Fibroblast of upper back skin (primary cell): ENCODE measurements around the gene RAP1A.
"Not testable (repeated sequence)": the region's sequence is repeated elsewhere in the genome, so short reads cannot be mapped to it uniquely, and the experiment has no call there.

Experiments
- DNase-seq: peaks from one replicate; pipeline ENCODE4 v3.0.0-alpha.2; 2013

Gene RAP1A

GRCh38 chr1:111630567-111630966 lies 11.0 kb downstream of the RAP1A start:
- no peak for DNase-seq

DNA sequence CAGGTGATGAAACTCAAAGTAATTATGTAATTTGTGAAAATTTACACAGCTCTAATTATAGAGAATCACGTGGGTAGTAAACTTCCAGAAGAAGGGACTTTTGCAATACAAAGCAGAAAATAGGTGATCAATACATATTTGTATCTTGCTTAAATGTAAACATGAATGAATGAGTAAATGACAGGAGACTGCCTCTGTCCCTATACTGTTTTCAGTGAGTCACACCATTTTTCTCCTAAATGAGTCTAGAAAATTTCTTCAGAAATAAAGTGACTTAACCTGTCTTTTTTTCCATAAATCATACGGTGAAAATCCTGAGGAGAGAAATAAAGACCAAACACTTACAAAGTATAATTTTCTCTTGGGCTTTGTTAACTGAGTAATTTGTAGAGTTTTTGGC lies 11.9 kb downstream of the RAP1A start:
- DNase-seq = no peak

GRCh38 chr1:111632771-111633170 lies 13.2 kb downstream of the RAP1A start:
- DNase-seq = not testable (repeated sequence)

DNA sequence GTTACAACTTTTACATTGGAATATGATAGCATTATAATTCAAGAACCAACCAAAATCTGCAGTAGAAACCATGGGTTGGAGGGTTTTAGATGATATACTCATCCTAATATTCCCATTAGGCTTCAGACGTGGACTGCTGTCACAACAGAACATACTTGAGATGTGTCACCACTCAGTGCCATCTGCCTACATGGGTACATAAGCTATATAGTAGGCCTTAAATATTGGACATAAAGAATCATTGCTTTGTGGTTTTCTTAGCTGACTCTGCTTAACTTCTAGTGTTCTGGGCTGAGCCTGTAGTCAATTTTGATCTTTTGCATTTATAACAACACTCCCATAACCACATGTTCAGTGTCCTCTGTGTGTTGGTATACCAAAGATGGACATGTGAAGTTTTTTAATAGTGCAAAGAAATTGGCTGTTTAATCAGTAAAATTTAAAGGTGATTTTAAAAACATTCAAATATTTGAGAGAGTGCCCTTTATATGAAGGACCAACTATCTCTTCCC lies 14.2 kb downstream of the RAP1A start:
- no peak for DNase-seq

DNA sequence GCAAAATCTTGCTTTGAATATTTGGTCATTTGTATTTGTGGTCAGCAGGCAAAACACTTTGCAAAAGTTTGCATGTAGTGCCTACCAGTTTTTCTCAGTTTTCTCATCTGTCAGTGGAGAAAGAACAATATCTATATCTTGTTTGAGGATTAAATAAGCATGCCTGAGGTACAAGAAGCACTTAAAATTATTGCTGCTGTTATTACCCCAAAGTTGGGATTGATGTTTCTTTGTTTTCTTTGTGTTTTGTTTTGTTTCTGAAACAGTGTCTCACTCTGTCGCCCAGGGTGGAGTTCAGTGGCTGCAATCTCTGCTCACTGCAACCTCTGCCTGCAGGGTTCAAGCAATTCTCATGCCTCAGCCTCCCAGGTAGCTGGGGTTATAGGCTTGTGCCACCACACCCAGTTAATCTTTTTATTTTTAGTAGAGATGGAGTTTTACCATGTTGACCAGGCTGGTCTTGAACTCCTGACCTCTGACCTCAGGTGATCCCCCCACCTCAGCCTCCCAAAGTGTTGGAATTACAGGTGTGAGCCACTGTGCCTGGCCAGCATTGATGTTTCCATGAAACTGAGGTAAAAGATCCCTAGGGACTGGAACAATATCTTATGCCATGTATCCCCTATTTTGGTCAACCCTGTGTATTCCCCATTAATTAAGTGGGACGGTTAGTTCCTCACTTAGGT lies 15.9 kb downstream of the RAP1A start:
- DNase-seq = no peak

- no peak for DNase-seq
These were observed 18.7 kb downstream of the RAP1A start for GRCh38 chr1:111638320-111638719.

GRCh38 chr1:111639602-111640198 lies 20.1 kb downstream of the RAP1A start:
- DNase-seq = no peak

DNA sequence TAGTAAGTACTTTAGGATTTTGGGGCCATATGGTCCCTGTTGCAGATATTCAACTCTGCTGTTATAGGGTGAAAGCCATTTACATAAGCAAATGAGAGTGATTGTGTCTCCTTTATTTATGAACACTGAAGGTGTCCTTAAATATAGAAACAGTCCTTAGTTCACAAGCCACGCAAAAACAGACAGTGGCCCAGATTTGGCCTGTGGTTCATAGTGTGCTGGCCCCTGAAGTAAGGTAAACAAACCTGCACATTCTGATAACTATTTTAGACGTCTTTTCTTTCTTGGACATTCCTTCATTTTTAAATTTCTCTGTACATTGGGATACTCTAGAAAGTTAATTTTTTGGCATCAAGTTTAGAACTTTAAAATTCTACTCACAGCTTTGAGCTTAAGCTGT lies 23.5 kb downstream of the RAP1A start:
- DNase-seq = no peak

- DNase-seq = no peak
These were observed 24.1 kb downstream of the RAP1A start for GRCh38 chr1:111643696-111644095.

DNA sequence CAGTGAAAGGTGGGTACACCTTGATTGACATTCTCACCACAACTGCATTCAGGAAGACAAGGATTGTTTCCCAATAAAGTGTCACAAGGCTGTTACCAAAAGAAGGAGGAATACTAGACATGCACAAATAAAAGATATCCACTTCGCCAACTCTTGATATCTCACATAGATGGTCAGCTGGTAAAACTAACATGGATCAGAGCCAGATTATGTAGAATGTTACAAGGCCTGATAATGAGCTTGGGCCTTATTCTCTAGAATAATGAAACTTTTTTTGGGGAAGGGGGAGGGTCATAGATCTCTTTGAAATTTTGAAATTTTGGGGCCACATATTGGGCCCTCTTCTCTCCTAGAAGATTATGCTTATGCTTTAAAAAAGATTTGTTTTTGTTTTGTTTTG lies 24.9 kb downstream of the RAP1A start:
- DNase-seq = no peak

DNA sequence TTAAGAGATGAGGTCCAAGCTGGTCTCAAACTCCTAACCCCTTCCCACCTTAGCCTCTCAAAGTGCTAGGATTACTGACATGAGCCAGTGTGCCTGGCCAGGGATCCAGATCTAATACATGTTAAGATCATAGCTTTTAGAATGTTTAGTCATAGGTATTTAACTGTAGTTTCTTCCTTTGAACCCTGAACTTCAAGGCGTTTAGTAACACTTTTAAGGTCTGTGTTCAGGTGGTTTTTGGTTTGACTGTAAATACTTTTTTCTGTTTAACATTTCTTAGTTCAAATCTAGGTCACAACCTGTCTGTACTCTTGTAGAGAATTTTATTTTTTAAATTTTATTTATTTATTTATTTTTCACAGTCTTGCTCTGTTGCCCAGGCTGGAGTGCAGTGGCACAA lies 28.1 kb downstream of the RAP1A start:
- DNase-seq = no peak

- DNase-seq = no peak
These were observed 29.2 kb downstream of the RAP1A start for GRCh38 chr1:111648806-111649205.

DNA sequence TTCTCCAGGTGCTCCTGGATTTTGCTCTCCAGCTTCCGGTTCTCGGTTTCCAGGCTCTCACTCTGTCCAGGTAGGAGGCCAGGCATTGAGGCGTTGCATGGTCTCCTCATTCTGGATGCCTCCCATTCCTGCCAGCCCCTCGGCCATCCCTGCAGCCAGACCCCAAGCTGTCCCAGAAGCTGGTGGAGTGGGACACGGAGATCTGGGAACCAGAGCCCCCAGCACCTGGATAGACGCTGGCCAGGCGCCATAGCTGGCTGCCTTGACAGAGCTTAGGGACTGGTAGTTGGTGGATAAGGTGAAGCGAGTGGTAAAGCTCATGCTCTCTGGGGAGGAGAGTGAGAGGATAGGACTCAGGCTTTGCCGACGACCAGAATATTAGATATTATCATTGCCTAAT lies 29.6 kb downstream of the RAP1A start:
- DNase-seq = no peak

GRCh38 chr1:111649648-111650047 lies 30.1 kb downstream of the RAP1A start:
- DNase-seq = no peak

DNA sequence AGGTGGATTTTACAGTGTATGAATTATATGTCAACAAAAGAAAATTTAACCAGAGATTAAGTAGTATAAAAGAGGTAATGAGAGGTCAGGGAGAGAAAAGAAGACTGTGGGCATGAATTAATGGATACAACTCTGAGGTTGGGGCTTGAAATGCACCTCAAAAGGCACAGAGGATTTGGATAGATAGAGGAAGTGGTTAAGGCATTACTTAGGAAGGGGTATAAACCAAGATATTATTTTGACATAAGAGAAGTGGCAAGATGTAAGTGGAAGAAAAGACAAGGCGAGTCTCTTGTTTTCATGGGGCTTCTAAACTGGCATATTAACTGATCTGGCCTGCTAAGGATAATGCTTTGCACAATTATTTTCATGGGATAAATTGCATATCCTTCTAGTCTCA lies 34.1 kb downstream of the RAP1A start:
- DNase-seq = no peak

DNA sequence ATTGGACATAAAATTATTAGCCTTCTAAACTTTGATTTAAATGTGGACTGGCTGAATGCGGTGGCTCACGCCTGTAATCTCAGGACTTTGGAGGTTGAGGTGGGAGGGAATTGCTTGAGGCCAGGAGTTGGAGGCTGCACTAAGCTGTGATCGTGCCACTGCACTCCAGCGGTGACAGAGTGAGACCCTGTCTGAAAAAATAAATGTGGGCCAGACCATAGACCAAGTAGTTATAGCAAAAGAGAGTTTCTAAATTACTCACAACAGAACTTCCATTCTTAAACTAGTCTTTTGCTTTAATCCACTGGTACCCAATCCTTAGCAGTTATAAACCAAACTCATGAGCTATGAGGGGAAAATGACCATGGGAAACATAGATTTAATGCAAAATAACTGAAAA lies 35.2 kb downstream of the RAP1A start:
- DNase-seq = no peak

DNA sequence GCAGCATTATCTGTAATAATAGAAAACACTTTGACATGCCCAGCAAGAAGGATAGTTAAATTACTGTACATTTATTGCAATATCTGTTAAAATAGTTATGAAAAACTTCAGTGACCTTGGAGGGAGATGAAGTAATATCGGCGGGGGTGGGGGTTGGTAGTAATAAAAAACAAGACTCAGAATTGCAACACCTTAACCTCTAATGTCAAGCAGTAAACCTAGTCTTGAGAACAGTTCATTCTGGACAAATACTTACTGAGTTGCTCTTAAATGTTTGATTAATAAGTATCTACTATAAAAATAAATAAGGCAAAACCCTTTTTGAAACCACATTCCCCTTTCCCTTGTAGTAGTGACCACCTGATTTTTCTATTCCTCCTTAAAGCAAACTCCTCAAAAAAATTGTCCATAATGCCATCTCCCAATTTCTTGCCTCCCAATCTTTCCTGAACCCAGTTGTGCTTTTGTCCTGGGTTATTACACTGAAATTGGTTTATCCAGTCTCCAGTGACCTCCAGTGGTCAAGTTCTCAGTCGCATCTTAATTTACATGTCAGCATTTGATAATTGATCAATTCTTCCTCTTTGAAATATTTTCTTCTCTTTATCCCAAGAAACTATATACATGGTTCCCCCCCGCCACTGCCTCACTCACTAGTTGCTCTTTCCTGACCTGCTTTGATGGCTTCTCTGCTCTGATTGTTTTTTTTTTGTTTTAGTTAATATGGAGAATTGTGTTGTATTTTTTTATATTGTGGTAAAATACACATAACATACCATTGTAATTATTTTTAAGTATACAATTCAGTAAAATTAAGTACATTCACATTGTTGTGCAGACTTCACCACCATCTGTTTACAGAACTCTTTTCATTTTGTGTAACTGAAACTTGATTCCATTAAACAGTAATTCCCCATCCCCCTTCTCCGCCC lies 36.8 kb downstream of the RAP1A start:
- DNase-seq = peak; percentile 60

GRCh38 chr1:111658622-111659021 lies 39.0 kb downstream of the RAP1A start:
- no peak for DNase-seq

DNA sequence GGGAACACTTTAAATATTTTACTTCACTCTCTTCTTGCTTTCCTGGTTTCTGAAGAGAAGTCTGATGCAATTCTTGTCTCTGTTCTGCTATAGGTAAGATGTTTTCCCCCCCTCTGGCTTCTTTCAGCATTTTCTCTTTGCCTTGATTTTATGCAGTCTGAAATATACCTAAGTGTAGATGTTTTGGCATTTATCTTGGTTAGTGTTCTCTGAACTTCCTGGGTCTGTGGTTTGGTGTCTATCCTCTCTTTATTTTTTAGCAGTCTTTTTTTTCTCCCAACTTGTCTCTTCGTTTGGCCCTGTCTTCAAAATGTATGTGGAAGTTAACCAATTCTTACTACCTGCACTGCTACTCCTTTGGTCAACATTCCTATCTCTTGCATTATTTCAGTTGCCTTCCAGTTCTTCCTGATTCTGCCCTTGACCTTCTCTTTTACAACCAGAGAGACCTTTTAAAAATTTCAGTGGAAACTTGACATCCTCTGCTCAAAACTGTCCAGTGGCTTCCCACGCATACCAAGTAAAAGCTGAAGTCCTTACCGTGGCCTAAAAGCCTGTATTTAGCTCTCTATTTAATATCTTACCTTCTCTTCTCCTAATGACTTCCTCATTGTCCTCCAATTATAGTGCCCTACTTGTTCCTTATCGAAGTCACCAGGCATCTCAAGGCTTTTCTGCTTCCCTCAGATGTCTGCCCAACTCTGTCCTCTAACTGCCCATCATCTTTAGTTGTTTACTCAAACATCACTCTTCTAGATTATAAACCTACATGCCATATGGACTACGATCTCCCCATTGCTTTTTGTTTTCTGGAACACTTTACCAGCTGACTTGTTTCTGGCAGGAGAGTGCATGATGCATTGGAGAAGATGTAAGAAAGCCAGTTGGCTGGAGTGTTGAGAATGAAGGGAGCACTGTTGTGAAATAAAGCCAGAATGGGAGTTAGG lies 40.9 kb downstream of the RAP1A start:
- peak; percentile 18 for DNase-seq

DNA sequence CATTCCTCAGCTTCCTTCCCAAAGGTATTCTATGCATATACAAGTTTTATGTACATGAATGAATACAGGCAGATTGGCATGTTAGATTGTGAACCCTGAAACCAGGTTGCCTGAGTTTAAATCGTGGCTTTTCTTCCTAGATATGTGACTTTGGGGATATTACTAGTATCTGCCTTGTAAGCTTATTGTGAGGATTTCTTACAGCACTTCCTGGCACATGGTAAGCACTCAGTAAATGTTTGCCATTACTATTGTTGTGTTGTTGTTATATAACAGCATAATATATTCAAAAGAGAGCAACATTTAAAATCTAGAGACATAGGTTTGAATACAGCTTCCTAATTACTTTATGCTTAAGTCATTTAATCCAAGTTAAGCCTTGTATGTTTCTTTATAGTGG lies 45.1 kb downstream of the RAP1A start:
- DNase-seq = no peak

GRCh38 chr1:111665497-111665896 lies 45.9 kb downstream of the RAP1A start:
- no peak for DNase-seq

GRCh38 chr1:111666828-111667227 lies 47.2 kb downstream of the RAP1A start:
- no peak for DNase-seq

DNA sequence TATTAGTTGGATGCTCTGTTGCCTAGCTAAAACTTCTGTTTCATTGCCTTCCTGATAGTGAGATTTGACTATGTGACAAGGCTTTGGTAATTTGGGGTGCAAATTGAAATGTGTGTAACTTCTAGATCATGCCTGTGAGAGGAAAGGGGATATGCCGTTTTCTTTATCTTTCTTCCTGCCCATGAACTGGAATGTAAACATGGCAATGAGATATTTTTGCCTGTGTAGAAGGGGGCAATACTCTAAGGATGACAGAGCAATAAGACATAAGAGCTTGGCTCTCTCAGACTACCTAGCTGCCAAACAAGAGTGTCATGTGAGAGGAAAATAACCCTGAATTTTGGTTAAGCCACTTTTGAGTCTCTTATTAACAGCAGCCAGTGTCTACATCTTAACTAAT lies 49.7 kb downstream of the RAP1A start:
- no peak for DNase-seq
